ENCODE results near the gene TNFRSF13B.

The TNFRSF13B gene

GRCh38 chr17:16954521-16954920 is 17.4 kb downstream of the TNFRSF13B start:
- no peak for DNase-seq (ENCODE audit: low spot score)

- no peak for DNase-seq (ENCODE audit: low spot score)
Observed at GRCh38 chr17:16953841-16954240, 18.1 kb downstream of the TNFRSF13B start.

GRCh38 chr17:16953347-16953746 is 18.6 kb downstream of the TNFRSF13B start:
- DNase-seq (ENCODE audit: low spot score): no peak

GRCh38 chr17:16952401-16952800 is 19.5 kb downstream of the TNFRSF13B start:
- no peak for DNase-seq (ENCODE audit: low spot score)

GRCh38 chr17:16950488-16950887 is 21.4 kb downstream of the TNFRSF13B start:
- DNase-seq (ENCODE audit: low spot score): no peak

GRCh38 chr17:16948587-16949376 is 23.1 kb downstream of the TNFRSF13B start:
- no peak for DNase-seq (ENCODE audit: low spot score)

GRCh38 chr17:16947470-16947869 is 24.4 kb downstream of the TNFRSF13B start:
- no peak for DNase-seq (ENCODE audit: low spot score)

GRCh38 chr17:16945663-16946218 is 26.2 kb downstream of the TNFRSF13B start:
- no peak for DNase-seq (ENCODE audit: low spot score)

- no peak for DNase-seq (ENCODE audit: low spot score)
Observed at GRCh38 chr17:16945136-16945482, 26.8 kb downstream of the TNFRSF13B start.

- DNase-seq (ENCODE audit: low spot score): no peak
Observed at GRCh38 chr17:16944334-16945135, 27.4 kb downstream of the TNFRSF13B start.

GRCh38 chr17:16943541-16944333 is 28.2 kb downstream of the TNFRSF13B start:
- no peak for DNase-seq (ENCODE audit: low spot score)

GRCh38 chr17:16943032-16943352 is 28.9 kb downstream of the TNFRSF13B start:
- DNase-seq (ENCODE audit: low spot score): no peak

- DNase-seq (ENCODE audit: low spot score): no peak
Observed at GRCh38 chr17:16942141-16943031, 29.5 kb downstream of the TNFRSF13B start.

- no peak for DNase-seq (ENCODE audit: low spot score)
Observed at GRCh38 chr17:16941072-16942036, 30.6 kb downstream of the TNFRSF13B start.

- no peak for DNase-seq (ENCODE audit: low spot score)
Observed at GRCh38 chr17:16940116-16940881, 31.6 kb downstream of the TNFRSF13B start.

GRCh38 chr17:16939606-16940115 is 32.3 kb downstream of the TNFRSF13B start:
- no peak for DNase-seq (ENCODE audit: low spot score)

GRCh38 chr17:16939208-16939576 is 32.7 kb downstream of the TNFRSF13B start:
- DNase-seq (ENCODE audit: low spot score): no peak

GRCh38 chr17:16938496-16939207 is 33.3 kb downstream of the TNFRSF13B start:
- DNase-seq (ENCODE audit: low spot score): no peak

GRCh38 chr17:16938031-16938430 is 33.9 kb downstream of the TNFRSF13B start:
- no peak for DNase-seq (ENCODE audit: low spot score)
